Caco-2 (cell line): ENCODE results near the gene AMY1A. TPM values are rescaled to one million over a fixed set of nuclear protein-coding genes. Genes with fewer than 3 reads are reported as not detected.
"Not testable (repeated sequence)": the region's sequence is repeated elsewhere in the genome, so short reads cannot be mapped to it uniquely, and the experiment has no call there.

Experiments used
- Bru-seq: library from RNA; stranded (reverse); fragments of 400-500 nt; gene quantifications from one replicate; lab custom pipeline; 2021; lab: Mats Ljungman, UMichigan
- BruChase-seq, 2 experiments: library from RNA; stranded (reverse); fragments of 400-500 nt; gene quantifications; one replicate each; lab custom pipeline; 2021; lab: Mats Ljungman, UMichigan
- BruUV-seq: library from RNA; stranded (reverse); fragments of 400-500 nt; replicated peaks from 2 replicates; lab custom pipeline; 2021; lab: Mats Ljungman, UMichigan
- CTCF ChIA-PET: fragments of 300-600 bp; sonication (Branson Sonifier 250); formaldehyde crosslinking; loops from one replicate; lab custom pipeline; 2022; ENCODE audit warnings: antibody characterized with exemption; lab: Charles Lee
- POLR2A ChIA-PET: fragments of 300-600 bp; sonication (Branson Sonifier 250); formaldehyde crosslinking; loops from one replicate; lab custom pipeline; 2022; ENCODE audit warnings: antibody characterized with exemption; lab: Charles Lee
- DNase-seq, 2 experiments: peaks; one replicate each; pipeline versions ENCODE4 v3.0.0 to v3.0.0-alpha.2; 2020 to 2022
- H3K27me3 ChIP-seq: replicated peaks from 2 replicates; pipeline ENCODE4 v1.6.0; 2011; ENCODE audit warnings: low read length; ENCODE audit not compliant: control insufficient read depth, insufficient read depth
- H3K36me3 ChIP-seq: 2 replicates; pipeline ENCODE4 v1.5.1; 2011; ENCODE audit warnings: low read length; ENCODE audit not compliant: control insufficient read depth, insufficient read depth
- H3K4me1 ChIP-seq: fragments of 250-450 bp; sonication (Bioruptor Pico); 2 replicates; pipeline ENCODE4 v1.5.1; 2020; ENCODE audit warnings: mild to moderate bottlenecking
- H3K4me3 ChIP-seq: 2 replicates; pipeline ENCODE4 v1.5.1; 2011; ENCODE audit warnings: low read depth, mild to moderate bottlenecking, control low read depth, low read length
- H3K9me3 ChIP-seq: fragments of 250-450 bp; sonication (Bioruptor Pico); 2 replicates; pipeline ENCODE4 v1.5.1; 2020; ENCODE audit warnings: mild to moderate bottlenecking, moderate library complexity
- H3K27ac Mint-ChIP-seq: one replicate; pipeline ENCODE4 v1.8.0; 2022; ENCODE audit warnings: mixed read lengths; ENCODE audit not compliant: unreplicated experiment
- H3K27me3 Mint-ChIP-seq: one replicate; pipeline ENCODE4 v1.8.0; 2022; ENCODE audit warnings: mixed read lengths; ENCODE audit not compliant: insufficient read depth, unreplicated experiment
- H3K36me3 Mint-ChIP-seq: one replicate; pipeline ENCODE4 v1.8.0; 2022; ENCODE audit warnings: mild to moderate bottlenecking, mixed read lengths; ENCODE audit not compliant: insufficient read depth, unreplicated experiment
- H3K4me1 Mint-ChIP-seq: one replicate; pipeline ENCODE4 v1.8.0; 2022; ENCODE audit warnings: low read depth, mixed read lengths; ENCODE audit not compliant: unreplicated experiment
- H3K4me3 Mint-ChIP-seq: one replicate; pipeline ENCODE4 v1.8.0; 2022; ENCODE audit warnings: mild to moderate bottlenecking, moderate library complexity, mixed read lengths; ENCODE audit not compliant: unreplicated experiment
- H3K9me3 Mint-ChIP-seq: one replicate; pipeline ENCODE4 v1.8.0; 2022; ENCODE audit warnings: mixed read lengths; ENCODE audit not compliant: unreplicated experiment
- CTCF ChIP-seq, 2 experiments: fragments of 200-600 bp in 1 of 2; IDR thresholded peaks; 1 replicate in 1 of 2; 2 replicates in 1 of 2; pipeline versions ENCODE4 v1.5.1 to v1.8.0; 2011 to 2022; ENCODE audit warnings: antibody characterized with exemption in 1 of 2, control low read depth in 1 of 2, inconsistent platforms in 1 of 2, low read depth in 1 of 2, low read length in 1 of 2, mild to moderate bottlenecking in 1 of 2, moderate library complexity in 1 of 2; ENCODE audit not compliant: insufficient read depth in 1 of 2, severe bottlenecking in 1 of 2, unreplicated experiment in 1 of 2
- intact Hi-C: fragments of 100-400 bp; cut with micrococcal nuclease; formaldehyde crosslinking; loops from one replicate; pipeline ENCODE4 v1.10.0; 2022; ENCODE audit not compliant: unreplicated experiment
- long read RNA-seq: library from polyadenylated mRNA; stranded (forward); transcript quantifications from one replicate; pipeline ENCODE4 v2.0.0, GENCODE V29; 2022
- total RNA-seq: library from RNA; stranded (reverse); gene quantifications from 2 replicates; pipeline ENCODE4 v1.2.3, GENCODE V29; 2022

The AMY1A gene
- total RNA-seq (not detected in 2 replicates), Bru-seq, nascent RNA (not detected), BruChase-seq, experiment 1, labeled RNA remaining after a 2-hour chase (not detected), BruChase-seq, experiment 2, labeled RNA remaining after a 6-hour chase (not detected)
- long read RNA-seq = 0 reads

GRCh38 chr1:103655460-103655859, at the start of gene AMY1A:
TSS of gene AMY1A (plus strand) at chr1:103655760. CDS start at chr1:103656331, 571 bp downstream.
- H3K4me3 Mint-ChIP-seq, H3K9me3 Mint-ChIP-seq, H3K27me3 ChIP-seq, BruUV-seq, H3K9me3 ChIP-seq, H3K27me3 Mint-ChIP-seq, POLR2A ChIA-PET, H3K36me3 Mint-ChIP-seq, H3K27ac Mint-ChIP-seq, H3K4me3 ChIP-seq, intact Hi-C loops, H3K36me3 ChIP-seq, CTCF ChIA-PET, H3K4me1 Mint-ChIP-seq, H3K4me1 ChIP-seq, DNase-seq: not testable (repeated sequence)

GRCh38 chr1:103616362-103616761, 39.2 kb upstream of the AMY1A start:
- Mint-ChIP-seq H3K27ac (no peak overlapping the region), H3K36me3 (no peaks in the 10 kb centered on the region), H3K4me3 (no peak overlapping the region), H3K9me3 (no peaks in the 10 kb centered on the region), H3K4me1 (no peaks in the 10 kb centered on the region), H3K27me3 (peaks cover 2% of the 10 kb centered on the region)
- no peak overlapping the region for H3K4me3 ChIP-seq
- no TSS peak for BruUV-seq
- TF ChIP-seq CTCF (IDR thresholded peaks at IDR 0.05; ENCODE audit: insufficient read depth in 1 of 2, low read depth in 1 of 2, low read length in 1 of 2, severe bottlenecking in 1 of 2, unreplicated experiment in 1 of 2) = no peak
- CTCF ChIA-PET = no interaction called here
- no peaks in the 10 kb centered on the region for H3K36me3 ChIP-seq
- intact Hi-C loops = no loop called here
- no peak for DNase-seq
- H3K9me3 ChIP-seq = no peaks in the 10 kb centered on the region
- no peaks in the 10 kb centered on the region for H3K27me3 ChIP-seq
- POLR2A ChIA-PET = no interaction called here
- no peaks in the 10 kb centered on the region for H3K4me1 ChIP-seq

- H3K27ac Mint-ChIP-seq, H3K4me3 Mint-ChIP-seq, H3K36me3 ChIP-seq, BruUV-seq, H3K27me3 Mint-ChIP-seq, H3K4me1 ChIP-seq, H3K9me3 Mint-ChIP-seq, CTCF ChIA-PET, intact Hi-C loops, H3K4me1 Mint-ChIP-seq, H3K36me3 Mint-ChIP-seq, POLR2A ChIA-PET, H3K9me3 ChIP-seq, H3K27me3 ChIP-seq, DNase-seq, H3K4me3 ChIP-seq: not testable (repeated sequence)
Measured at GRCh38 chr1:103616994-103617477, 38.5 kb upstream of the AMY1A start, which contains the start of gene AMY2A. TSS of gene AMY2A (plus strand) at chr1:103617427. CDS start at chr1:103617441, 14 bp downstream.

- CTCF ChIA-PET, H3K27me3 ChIP-seq, H3K4me3 Mint-ChIP-seq, H3K9me3 Mint-ChIP-seq, H3K27me3 Mint-ChIP-seq, intact Hi-C loops, H3K36me3 Mint-ChIP-seq, H3K4me3 ChIP-seq, H3K9me3 ChIP-seq, H3K27ac Mint-ChIP-seq, H3K4me1 ChIP-seq, H3K36me3 ChIP-seq, H3K4me1 Mint-ChIP-seq, DNase-seq, BruUV-seq, POLR2A ChIA-PET: not testable (repeated sequence)
Measured at GRCh38 chr1:103627436-103627835, 28.1 kb upstream of the AMY1A start.

GRCh38 chr1:103641194-103641593, 14.4 kb upstream of the AMY1A start:
- POLR2A ChIA-PET, H3K4me3 Mint-ChIP-seq, H3K27ac Mint-ChIP-seq, H3K4me1 ChIP-seq, H3K27me3 Mint-ChIP-seq, H3K36me3 Mint-ChIP-seq, H3K36me3 ChIP-seq, BruUV-seq, CTCF ChIA-PET, H3K4me3 ChIP-seq, H3K9me3 ChIP-seq, H3K9me3 Mint-ChIP-seq, H3K27me3 ChIP-seq, H3K4me1 Mint-ChIP-seq, intact Hi-C loops, DNase-seq: not testable (repeated sequence)

GRCh38 chr1:103643908-103644307, 11.7 kb upstream of the AMY1A start:
- H3K36me3 ChIP-seq, H3K4me3 Mint-ChIP-seq, BruUV-seq, H3K4me3 ChIP-seq, H3K9me3 ChIP-seq, H3K27me3 Mint-ChIP-seq, CTCF ChIA-PET, H3K27ac Mint-ChIP-seq, POLR2A ChIA-PET, H3K36me3 Mint-ChIP-seq, DNase-seq, H3K9me3 Mint-ChIP-seq, intact Hi-C loops, H3K4me1 Mint-ChIP-seq, H3K4me1 ChIP-seq, H3K27me3 ChIP-seq: not testable (repeated sequence)
